Measurements from ENCODE around the gene SOX4.

SOX4 gene

GRCh38 chr6:21636876-21637275, 43.3 kb downstream of the SOX4 start:
- no peaks in the 10 kb centered on the region for H3K4me1 ChIP-seq (ENCODE audit: control insufficient read depth, insufficient read depth, low read length)

GRCh38 chr6:21639316-21639715, 45.8 kb downstream of the SOX4 start:
- no peak overlapping the region for H3K4me3 ChIP-seq (ENCODE audit: insufficient read depth, low read depth, low read length)
- 88 to 91% methylated on average over 5 of the region's 5 CpGs for WGBS, 2 experiments
- H3K4me1 ChIP-seq (ENCODE audit: control insufficient read depth, insufficient read depth, low read length) = no peaks in the 10 kb centered on the region
- H3K9me3 ChIP-seq (ENCODE audit: control insufficient read depth, low read length) = no peaks in the 10 kb centered on the region
- no peaks in the 10 kb centered on the region for H3K27me3 ChIP-seq (ENCODE audit: control insufficient read depth, insufficient read depth, low read length, poor library complexity, severe bottlenecking)
- H3K36me3 ChIP-seq (ENCODE audit: control insufficient read depth, insufficient read depth, low read length) = no peaks in the 10 kb centered on the region
- H3K27ac ChIP-seq (ENCODE audit: insufficient read depth, low read depth, low read length, poor library complexity, severe bottlenecking) = no peak overlapping the region

More at GRCh38 chr6:21636876-21637275, 43.3 kb downstream of the SOX4 start:
- Histone ChIP-seq H3K27ac (ENCODE audit: insufficient read depth, low read depth, low read length, poor library complexity, severe bottlenecking) (no peak overlapping the region), H3K4me3 (ENCODE audit: insufficient read depth, low read depth, low read length) (no peak overlapping the region), H3K36me3 (ENCODE audit: control insufficient read depth, insufficient read depth, low read length) (no peaks in the 10 kb centered on the region), H3K9me3 (ENCODE audit: control insufficient read depth, low read length) (no peaks in the 10 kb centered on the region), H3K27me3 (ENCODE audit: control insufficient read depth, insufficient read depth, low read length, poor library complexity, severe bottlenecking) (no peaks in the 10 kb centered on the region)

Measured in ectodermal cell (in vitro differentiated cells).